ENCODE measurements around the gene ILK.

ILK gene

DNA sequence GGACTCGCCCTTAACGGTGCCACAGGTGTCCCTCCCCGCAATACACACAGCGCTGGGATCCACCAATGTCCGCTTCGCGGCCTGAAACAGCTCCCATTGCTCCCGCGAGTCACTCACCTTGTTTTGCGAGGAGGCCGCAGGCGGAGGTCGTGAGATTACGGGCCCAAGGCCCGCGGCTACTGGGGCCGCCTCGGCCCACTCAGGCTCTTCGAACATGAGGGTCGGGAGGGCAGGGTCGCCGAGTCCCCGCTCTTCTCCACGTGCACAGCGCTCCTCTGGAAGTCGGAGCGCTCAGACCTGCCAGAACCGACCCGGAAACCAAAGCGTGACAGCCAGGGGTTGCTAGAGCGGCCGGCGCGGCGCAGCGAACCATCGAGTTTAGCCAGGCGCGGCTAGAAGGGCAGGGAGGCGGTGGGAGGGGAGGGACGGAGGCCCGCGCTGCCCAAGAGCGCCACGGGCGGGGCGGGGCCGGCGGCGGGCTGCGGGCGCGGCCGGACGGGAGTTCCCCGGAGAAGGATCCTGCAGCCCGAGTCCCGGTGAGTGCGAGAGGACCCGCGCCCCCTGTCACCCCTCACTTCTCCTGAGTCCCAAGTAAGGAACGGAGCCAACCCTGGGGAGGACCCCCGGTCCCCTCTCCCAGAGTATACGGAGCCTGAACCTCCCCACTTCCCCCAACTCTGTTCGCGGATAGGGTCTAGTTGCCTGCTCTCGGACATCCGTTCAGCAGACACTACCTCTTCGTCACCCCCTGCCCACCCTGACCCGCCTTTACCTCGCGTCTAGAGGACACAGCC, at the start of gene ILK, which contains the start of gene RRP8:
Gene ILK, plus strand, starts transcription at position 488 of the 794 bp plus-strand sequence. CDS start 498 bp downstream, outside the sequence.
Gene RRP8, minus strand, starts transcription at position 330 of the 794 bp plus-strand sequence. Its CDS starts 114 bp downstream, at position 216.
- DNase-seq: peak; percentile 32

DNA sequence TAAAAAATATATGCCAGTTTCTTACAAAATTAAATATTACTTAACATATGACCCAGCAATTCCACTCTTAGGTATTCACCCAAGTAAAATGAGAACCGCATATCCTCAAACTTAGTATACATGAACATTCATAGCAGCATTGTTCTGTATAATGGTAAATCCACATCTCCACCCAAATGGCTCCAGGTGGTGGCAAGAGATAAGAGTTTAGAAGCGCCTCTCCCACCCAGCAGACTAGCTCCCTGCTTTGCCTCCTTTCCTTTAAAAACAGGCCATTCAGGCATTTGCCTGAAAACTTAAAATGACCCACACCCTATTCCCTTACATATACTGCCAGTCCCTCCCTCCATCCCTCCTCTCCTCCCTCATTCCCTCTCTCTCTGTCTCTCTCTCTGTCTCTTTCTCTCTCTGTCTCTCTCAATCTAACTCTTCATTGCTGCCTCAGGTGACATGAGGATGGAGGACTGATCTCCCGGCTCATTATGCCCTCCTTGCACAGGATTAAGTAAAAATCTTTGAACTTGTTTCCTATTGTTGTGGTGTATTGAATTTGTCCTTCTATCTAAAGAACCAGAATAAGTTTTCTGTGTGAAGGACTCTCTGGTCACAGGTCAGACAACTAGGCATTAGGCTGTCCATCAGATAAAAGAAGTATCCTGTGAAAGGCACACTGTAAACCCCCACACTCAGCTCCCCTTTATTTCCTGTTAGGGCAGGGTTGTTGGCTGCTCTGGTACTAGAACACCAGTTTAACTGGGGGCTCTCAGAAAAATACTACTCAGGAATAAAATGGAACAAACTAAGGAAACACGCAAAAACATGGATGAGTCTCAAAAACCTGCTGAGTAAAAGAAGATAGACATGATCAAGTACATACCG, 48.5 kb upstream of the ILK start:
- no peak for DNase-seq

DNA sequence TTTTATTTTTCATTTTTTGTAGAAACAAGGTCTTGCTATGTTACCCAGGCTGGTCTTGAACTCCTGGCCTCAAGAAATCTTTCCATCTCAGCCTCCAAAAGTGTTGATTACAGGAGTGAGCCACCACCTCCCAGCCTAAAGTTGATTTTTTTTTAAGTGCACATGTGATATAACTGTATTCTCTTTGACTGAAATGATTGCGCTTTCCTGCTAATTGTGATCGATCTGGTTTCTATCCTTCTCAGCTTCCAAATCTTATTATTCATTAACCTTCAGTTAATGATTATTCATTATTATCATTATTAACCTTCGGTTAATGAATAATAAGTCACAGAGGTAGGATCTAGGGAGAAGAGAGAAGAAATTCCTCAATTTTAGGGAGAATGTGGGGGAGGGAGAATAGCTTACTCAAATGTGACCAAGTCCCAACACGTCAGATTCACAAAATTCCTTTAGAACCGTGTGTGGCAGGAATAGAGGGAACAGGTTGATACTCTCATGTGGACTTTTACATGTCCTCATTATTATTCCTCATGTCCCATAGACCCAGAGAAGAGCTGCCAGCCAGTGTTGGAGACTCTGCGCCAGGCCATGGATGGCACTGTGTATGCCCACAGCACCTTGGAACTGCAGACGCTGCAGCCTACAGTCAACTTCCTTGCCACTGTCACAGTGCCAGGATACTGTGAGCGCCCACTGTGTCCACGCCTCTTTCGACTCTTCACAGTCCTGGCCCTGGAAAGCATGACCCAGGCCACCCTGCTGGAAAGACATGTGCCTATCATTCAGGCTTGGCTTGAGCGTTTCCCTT, 47.2 kb upstream of the ILK start:
- DNase-seq: no peak

DNA sequence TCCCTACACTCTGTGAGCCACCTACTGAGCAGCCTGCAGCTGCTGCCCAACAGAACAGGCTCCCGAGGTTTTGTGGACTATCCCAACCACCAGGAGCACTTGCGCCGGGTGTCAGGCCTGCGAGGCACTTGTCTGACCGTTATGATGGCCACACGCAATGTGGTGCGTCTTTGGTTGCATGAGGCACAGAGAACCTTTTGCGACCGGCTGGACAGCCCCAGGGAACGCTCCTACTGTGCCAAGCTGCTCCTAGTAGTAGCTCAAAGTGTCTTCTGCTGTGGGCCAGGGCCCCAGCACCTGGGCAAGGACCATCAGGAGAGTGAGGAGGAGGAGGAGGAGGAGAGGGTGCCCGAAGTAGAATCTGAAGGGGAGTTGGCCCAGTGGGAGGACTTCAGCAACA, 46.5 kb upstream of the ILK start:
- no peak for DNase-seq

DNA sequence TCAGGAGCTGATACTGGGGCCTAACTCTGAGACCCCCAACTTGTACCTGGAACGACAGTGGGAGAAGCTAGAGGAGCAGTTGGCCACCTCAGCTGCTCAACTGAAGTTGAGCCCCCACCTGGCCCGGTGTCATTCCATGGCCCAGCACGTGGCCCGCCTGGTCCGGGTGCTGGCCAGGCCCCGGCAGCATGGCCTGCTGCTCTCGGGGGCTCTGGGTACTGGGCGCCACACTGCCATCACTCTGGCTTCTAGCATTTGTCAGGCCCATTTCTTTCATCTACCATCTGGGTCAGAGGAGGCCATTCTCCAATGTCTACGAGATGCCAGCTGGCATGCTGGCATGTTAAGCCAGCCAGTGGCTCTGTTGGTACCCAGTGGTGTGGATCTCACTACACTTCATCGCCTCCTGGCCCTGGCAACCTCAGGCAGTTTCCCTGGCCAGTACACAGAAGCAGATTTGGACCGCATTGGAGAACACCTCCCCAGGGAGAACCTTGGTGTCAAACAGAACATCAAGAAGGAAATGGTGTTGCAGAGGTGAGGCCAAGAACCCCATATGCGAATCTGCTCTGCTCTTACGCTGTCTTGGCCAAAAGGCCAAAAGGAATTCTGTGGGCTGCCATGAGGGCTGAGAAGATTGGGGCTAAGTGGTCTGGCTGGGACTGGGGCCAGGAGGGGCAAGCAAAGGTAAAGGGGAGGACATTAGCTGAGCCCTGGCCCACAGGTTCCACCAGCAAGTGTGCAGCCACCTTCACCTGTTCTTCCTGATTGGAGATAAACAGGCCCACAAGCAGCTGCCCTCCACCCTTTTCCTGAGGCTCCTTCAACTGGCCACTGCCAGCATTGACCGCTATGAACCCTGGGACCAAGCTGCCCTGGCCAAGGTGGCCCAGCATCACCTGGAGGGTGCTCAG, 45.6 kb upstream of the ILK start:
- no peak for DNase-seq

DNA sequence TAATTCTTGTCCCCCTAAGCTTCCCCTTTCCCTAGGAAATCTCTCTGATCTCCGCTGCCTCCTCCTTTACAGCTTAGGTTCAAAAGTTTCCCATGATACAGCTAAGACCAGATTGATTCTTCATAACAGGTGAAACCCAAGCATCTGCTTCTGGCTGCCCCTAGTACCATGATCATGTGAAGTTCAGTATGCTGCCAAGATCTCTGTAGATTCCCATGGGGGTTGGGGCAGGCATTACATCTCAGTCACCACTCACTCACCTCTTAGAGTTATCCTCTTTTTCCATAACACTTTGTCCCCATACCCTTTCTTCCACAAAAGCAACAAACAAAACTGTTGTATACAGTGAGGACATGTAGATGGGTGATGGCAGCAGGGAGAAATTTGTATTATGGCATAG, 44.2 kb upstream of the ILK start:
- no peak for DNase-seq

DNA sequence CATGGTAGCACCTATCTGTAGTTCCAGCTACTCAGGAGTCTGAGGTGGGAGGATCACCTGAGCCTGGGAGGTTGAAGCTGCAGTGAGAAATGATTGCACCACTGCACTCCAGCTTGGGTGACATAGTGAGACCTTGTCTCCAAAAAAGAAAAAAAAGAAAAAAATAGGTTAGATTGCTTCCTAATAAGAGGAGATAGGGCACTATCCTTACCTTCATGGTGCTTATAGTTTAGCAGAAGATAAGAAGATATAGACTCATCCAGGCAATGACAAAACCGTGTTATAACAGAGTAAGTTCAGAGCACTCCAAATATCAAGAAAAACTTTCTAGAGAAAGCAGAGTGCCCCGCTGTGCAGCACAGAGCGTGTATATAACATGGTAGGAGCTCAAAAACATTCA, 42.3 kb upstream of the ILK start:
- DNase-seq: no peak

DNA sequence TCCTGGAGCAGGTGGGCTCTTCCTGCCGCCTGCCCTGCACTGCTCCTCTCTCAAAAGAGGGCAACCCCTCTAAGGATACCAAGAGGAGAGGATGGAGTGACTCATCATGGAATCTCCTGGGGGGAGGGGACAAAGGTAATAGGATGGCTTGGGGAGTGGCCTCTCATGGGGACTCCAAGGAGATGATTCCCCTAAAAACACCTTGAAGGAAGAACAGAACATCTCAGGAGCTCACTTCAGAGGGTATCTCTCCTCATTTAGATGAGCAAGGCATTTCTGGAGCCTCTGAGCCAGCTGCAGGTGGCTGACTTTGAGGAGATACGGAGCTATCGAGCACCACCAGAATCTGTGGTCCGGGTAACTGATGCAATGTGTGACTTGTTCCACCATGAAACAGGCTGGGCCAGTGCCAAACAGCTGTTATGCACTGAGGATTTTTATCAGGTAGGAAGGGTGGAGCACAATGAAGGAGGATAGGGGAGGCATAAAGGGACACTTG, 40.4 kb upstream of the ILK start:
- DNase-seq: no peak

DNA sequence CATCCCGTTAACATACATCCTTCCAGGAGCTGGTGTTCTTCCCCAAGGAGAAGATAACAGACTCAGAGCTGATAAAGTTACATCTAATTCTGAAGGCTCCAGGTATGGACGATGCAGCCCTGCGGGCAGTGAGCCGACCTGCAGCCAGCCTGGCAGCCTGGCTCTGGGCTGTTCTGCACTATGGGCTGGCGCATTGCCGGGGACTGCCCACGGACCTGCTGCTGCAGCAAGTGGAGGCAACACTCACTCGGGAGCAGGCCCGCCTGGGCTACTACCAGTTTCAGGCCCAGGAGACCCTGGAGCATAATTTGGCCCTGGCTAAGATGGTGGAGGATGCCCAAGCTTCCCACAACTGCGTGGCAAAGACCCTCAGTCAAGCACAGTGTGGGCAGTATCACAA, 39.9 kb upstream of the ILK start:
- DNase-seq: no peak

DNA sequence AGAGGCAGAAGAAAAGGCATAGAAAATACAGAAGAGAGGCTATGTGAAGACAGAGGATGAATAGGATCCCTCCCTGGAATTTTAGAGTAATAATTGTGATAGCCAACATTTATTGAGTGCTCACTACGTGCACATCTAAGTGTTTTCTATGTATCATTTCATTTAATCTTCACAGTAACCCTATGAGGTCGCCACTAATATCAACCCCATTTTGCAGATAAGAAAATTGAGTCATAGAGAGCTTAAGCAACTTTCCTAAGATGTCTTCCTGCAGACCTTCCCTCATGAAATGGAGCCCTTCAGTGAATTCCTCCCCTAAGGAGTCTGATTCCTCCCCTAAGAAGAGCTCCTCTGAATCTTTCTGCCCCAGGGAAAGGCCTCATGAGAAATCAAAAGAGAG, 38.2 kb upstream of the ILK start:
- no peak for DNase-seq

DNA sequence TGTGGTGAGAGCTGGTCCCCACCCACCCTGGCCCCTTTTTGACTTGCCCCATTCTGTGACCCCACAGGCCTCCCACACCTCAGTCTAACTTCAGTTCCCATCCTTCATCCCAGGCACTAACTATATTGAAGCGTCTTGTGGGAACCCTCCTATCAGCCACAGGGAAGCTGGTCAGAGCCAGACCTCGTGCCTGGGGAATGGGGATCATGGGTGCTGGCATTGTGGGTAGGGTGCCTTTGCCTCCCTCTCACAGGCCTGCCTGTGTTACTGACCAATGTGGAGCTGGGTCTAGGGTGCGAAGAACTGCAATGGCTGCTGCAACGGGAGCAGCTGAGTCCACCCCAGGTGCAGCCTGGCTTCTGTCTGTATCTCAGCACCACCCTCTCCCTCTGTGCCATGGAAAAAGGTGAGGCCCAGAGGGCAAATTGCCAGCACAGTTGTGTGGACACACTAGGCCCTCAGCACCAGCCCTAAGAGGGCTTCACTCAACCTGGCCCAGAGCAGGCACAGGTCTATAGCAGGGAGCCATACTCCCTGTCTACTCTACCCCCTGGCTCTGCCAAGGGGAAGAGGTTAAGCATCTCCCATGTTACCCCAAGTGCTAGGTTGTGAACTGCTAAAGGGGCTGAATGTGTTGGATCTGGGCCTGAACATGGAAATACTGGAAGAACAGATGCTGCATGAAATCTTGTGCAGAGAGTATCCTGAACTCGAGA, 37.4 kb upstream of the ILK start:
- DNase-seq: no peak

DNA sequence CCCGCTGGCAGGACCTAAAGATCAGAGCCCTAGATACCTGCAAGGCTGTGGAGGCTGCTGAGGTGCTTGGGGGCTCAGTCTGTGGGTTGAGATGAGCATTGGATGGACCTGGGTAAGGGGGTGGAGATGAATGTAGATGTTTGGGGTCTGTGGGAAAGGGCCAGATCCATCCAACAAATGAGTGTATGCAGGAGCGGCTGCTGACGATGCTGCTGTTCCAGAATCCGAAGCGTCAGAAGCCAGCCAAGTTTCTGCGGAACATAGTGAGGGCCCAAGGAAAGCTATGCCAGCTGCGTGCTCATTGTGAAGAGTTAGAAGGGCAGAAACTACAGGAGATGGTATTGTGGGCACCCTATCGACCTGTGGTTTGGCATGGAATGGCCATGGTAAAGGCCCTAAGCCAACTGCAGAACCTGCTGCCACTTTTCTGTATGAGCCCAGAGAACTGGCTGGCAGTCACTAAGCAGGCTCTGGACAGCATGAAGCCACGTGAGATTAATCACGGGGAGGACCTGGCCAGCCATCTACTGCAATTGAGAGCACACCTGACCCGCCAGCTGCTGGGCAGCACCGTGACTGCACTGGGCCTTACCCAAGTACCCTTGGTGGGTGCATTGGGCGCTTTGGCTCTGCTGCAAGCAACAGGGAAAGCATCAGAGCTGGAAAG, 36.7 kb upstream of the ILK start:
- DNase-seq: no peak

DNA sequence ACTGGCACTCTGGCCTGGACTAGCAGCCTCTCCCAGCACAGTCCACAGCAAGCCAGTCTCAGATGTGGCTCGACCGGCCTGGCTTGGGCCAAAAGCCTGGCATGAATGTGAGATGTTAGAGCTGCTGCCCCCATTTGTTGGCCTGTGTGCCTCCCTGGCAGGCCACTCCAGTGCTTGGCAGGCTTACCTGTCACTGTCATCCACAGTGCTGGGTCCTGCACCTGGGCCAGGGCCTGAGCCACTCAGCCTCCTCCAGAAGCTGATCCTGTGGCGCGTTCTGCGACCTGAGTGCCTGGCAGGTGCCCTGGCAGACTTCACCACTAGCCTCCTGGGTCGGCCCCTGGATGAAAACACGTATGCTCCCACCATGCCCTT, 36.2 kb upstream of the ILK start:
- DNase-seq: no peak

DNA sequence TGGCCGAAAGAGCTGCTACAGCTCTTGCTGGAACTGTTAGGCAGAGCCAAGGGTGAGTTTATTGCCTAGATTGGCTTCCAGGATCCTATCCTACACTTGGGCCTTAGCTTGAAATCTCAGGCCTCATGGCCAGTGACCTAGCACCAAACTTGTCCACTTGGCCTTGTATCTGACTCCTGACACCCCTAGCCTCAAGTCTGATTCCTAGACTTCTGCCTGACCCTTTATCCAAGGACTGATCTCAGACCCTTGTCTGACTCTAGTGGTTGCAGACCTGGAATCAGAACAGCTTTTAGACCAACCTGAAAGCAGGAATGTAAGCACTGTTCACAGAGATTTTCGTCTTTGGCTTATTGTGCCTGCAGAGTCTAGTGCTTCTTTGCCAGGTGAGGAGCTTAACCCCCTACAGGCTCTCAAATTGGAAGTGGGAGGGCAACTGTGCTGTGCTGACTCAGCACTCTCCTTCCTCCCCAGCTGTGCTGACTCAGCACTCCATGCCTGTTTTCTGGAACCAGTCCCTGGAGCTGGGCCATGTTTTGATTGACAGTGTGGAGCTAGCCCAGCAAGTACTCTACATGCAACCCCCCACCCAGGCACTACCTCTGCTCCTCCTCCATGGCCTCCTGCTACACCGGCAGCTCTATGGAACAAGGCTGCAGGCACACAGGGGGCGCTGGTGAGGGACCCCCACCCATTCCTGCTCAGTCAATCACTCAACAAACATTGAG, 35.2 kb upstream of the ILK start:
- DNase-seq: no peak

DNA sequence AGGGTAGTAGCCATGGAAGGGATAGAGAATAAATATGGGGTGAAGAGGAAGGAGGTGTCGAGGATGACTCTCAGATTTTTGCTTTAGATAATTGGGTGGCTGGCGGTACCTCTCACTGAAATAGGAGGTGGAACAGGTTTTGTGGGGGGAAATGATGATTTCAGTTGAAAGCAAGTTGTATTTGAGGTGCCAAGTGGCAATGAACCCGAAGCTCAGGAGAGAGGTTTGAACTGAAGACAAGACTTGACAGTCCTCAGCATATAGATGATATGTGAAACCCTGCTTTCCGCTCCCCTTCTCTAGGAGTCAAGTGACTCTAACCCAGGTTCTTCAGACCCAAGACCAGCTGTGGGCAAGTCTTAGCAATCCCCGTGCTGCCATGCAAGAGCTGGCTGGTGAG, 33.9 kb upstream of the ILK start:
- no peak for DNase-seq

DNA sequence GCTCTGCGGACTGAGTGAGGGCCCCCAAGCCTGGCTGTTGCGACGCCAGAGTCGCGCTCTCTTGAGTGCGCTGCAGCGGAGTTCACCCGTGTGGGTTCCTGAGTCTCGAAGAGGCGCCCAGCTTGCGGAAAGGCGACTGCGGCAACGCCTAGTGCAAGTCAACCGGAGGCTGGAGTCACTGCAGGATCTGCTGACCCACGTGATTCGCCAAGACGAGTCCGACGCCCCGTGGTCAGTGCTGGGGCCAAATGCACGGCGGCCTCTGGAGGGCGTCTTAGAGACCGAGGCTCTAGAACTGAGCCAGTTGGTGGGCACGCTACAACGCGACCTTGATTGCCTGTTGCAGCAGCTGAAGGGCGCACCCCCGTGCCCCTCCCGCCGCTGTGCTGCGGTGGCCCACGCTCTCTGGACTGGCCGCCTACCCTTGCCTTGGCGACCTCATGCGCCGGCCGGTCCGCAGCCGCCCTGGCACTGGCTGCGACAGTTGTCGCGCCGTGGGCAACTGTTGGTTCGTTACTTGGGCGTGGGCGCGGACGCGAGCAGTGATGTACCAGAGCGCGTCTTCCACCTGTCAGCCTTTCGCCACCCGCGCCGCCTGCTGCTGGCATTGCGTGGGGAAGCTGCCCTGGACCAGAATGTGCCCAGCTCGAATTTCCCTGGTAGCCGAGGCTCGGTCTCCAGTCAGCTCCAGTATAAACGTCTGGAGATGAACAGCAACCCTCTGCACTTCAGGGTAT, 32.7 kb upstream of the ILK start:
- DNase-seq: no peak

DNA sequence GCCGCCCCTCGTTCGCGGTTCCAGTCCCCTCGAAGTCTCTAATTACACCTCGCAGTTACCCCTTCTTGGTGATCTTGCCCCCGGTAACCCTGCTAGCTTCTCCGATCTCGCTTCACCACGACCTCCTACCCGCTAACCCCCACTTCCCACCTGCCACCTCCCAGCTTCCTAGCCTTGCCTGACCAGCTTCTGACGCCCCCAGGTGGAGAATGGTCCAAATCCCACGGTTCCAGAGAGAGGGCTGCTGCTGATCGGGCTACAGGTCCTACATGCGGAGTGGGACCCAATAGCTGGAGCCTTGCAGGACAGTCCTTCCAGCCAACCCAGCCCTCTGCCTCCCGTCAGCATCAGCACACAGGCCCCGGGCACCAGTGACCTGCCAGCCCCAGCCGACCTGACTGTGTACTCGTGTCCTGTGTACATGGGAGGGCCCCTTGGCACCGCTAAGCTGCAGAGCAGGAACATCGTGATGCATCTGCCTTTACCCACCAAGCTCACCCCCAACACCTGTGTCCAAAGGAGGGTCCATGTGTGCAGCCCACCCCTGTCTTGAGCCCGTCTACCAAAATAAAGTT, 32.1 kb upstream of the ILK start:
- no peak for DNase-seq

DNA sequence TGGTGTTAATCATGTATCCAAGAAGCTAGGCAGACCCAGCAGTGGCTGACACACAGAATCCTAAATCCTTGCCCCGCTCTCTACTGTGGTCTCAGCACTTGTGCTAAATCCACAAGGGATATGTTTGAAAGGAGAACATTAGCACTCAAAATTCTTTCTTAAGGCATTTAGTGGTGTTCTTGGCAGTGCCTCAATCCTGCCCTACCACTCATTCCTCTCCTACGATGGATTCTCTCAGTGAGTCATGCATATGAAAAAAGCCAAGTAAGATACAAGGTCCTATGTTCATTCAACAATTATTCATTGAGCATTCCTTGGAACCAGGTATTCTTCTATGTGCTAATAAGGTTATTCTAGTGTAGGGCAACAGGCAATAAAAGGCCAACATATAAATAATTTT, 31.4 kb upstream of the ILK start:
- DNase-seq: no peak
